H1 (cell line): ENCODE measurements around the gene ALG11. TPM values are rescaled to one million over a fixed set of nuclear protein-coding genes. Genes with fewer than 3 reads are reported as not detected.

Experiments used
- CTCF ChIA-PET: fragments of 300-600 bp; sonication (Branson Sonifier 250); formaldehyde crosslinking; loops from one replicate; lab custom pipeline; 2021; ENCODE audit not compliant: partially characterized antibody; lab: Charles Lee
- POLR2A ChIA-PET: fragments of 300-600 bp; sonication (Branson Sonifier 250); formaldehyde crosslinking; loops from one replicate; lab custom pipeline; 2021; ENCODE audit warnings: inconsistent platforms; ENCODE audit not compliant: partially characterized antibody; lab: Charles Lee
- DNase-seq, 2 experiments: peaks; one replicate each; pipeline versions ENCODE4 v3.0.0 to v3.0.0-alpha.2; 2010 to 2022; ENCODE audit warnings: low spot score in 2 of 2, low read depth in 1 of 2, mixed read lengths in 1 of 2
- FAIRE-seq: peaks from 2 replicates; lab custom pipeline; 2011; peaks lifted over from hg19 to GRCh38; lab: Jason Lieb, UNC
- H2AFZ ChIP-seq: 2 replicates; pipeline ENCODE4 v1.8.1; 2012; ENCODE audit warnings: low read length, inconsistent platforms
- H2AK5ac ChIP-seq: 2 replicates; pipeline ENCODE4 v1.6.1; 2013; ENCODE audit warnings: low read depth, low read length
- H2BK120ac ChIP-seq: replicated peaks from 2 replicates; pipeline ENCODE3; 2013; ENCODE audit warnings: low read depth, low read length, inconsistent platforms
- H2BK12ac ChIP-seq: 2 replicates; pipeline ENCODE4 v1.6.1; 2013; ENCODE audit warnings: low read depth, low read length
- H2BK15ac ChIP-seq: 2 replicates; pipeline ENCODE4 v1.6.1; 2013; ENCODE audit warnings: low read length
- H2BK20ac ChIP-seq: 2 replicates; pipeline ENCODE4 v1.6.1; 2013; ENCODE audit warnings: low read length
- H2BK5ac ChIP-seq: 2 replicates; pipeline ENCODE4 v1.6.1; 2013; ENCODE audit warnings: low read depth, low read length
- H3K14ac ChIP-seq: 2 replicates; pipeline ENCODE4 v1.6.1; 2013; ENCODE audit warnings: inconsistent platforms; ENCODE audit not compliant: insufficient read length
- H3K18ac ChIP-seq: 2 replicates; pipeline ENCODE4 v1.6.1; 2013; ENCODE audit warnings: low read length; ENCODE audit errors: extremely low read depth
- H3K23ac ChIP-seq: 2 replicates; pipeline ENCODE4 v1.6.1; 2013; ENCODE audit warnings: inconsistent platforms; ENCODE audit not compliant: insufficient read length
- H3K23me2 ChIP-seq: 2 replicates; pipeline ENCODE4 v1.6.1; 2013; ENCODE audit warnings: low read depth, low read length
- H3K27ac ChIP-seq: 2 replicates; pipeline ENCODE4 v1.6.1; 2011; ENCODE audit warnings: low read depth, low read length, inconsistent platforms
- H3K27me3 ChIP-seq, 4 experiments: replicated peaks in 1 of 4; 1 replicate in 1 of 4; 2 replicates in 3 of 4; pipeline versions ENCODE4 v1.6.1 to v1.8.1; 2011 to 2013; ENCODE audit warnings: low read length in 3 of 4, mild to moderate bottlenecking in 3 of 4, inconsistent platforms in 2 of 4, mixed read lengths in 2 of 4, moderate library complexity in 1 of 4; ENCODE audit not compliant: control insufficient read depth in 3 of 4, insufficient read depth in 3 of 4; ENCODE audit errors: extremely low read depth in 1 of 4
- H3K36me3 ChIP-seq, 4 experiments: 2 replicates each; pipeline versions ENCODE4 v1.6.1 to v1.8.1; 2011 to 2013; ENCODE audit warnings: mild to moderate bottlenecking in 4 of 4, low read length in 3 of 4, moderate library complexity in 2 of 4, control low read depth in 1 of 4, inconsistent platforms in 1 of 4; ENCODE audit not compliant: insufficient read depth in 4 of 4, control insufficient read depth in 2 of 4
- H3K4ac ChIP-seq: replicated peaks from 2 replicates; pipeline ENCODE3; 2013; ENCODE audit warnings: low read length, low read depth, mixed read lengths, inconsistent platforms; ENCODE audit not compliant: insufficient read length
- H3K4me1 ChIP-seq, 4 experiments: replicated peaks in 1 of 4; 1 replicate in 1 of 4; 2 replicates in 3 of 4; pipeline versions ENCODE4 v1.6.1 to v1.8.1; 2011 to 2013; ENCODE audit warnings: low read length in 3 of 4, inconsistent platforms in 2 of 4, mixed read lengths in 1 of 4; ENCODE audit not compliant: insufficient read depth in 4 of 4, control insufficient read depth in 3 of 4
- H3K4me2 ChIP-seq, 2 experiments: 2 replicates each; pipeline versions ENCODE4 v1.6.1 to v1.8.1; 2011 to 2013; ENCODE audit warnings: low read depth in 2 of 2, low read length in 2 of 2, control low read depth in 1 of 2, inconsistent platforms in 1 of 2, mild to moderate bottlenecking in 1 of 2; ENCODE audit not compliant: insufficient read depth in 1 of 2
- H3K4me3 ChIP-seq, 4 experiments: fragments of 200-600, 300-600 bp in 1 of 4; sonication (generic), shearing (Covaris generic), sonication (Bioruptor Twin) in 1 of 4; 2 replicates each; pipeline versions ENCODE4 v1.5.1 to v1.8.1; 2011 to 2016; ENCODE audit warnings: low read length in 4 of 4, low read depth in 3 of 4, control low read depth in 2 of 4, inconsistent platforms in 2 of 4, mild to moderate bottlenecking in 2 of 4, mixed read lengths in 1 of 4, moderate library complexity in 1 of 4; ENCODE audit not compliant: insufficient read depth in 2 of 4; ENCODE audit errors: extremely low read depth in 1 of 4
- H3K56ac ChIP-seq: replicated peaks from 2 replicates; pipeline ENCODE3; 2013; ENCODE audit warnings: low read depth, mild to moderate bottlenecking, mixed read lengths, low read length, inconsistent platforms; ENCODE audit not compliant: insufficient read length
- H3K79me1 ChIP-seq: 2 replicates; pipeline ENCODE4 v1.6.1; 2013; ENCODE audit warnings: low read depth, low read length, control low read depth
- H3K79me2 ChIP-seq, 2 experiments: 2 replicates each; pipeline versions ENCODE4 v1.6.1 to v1.8.1; 2012 to 2013; ENCODE audit warnings: low read length in 2 of 2, mild to moderate bottlenecking in 2 of 2, inconsistent platforms in 1 of 2; ENCODE audit not compliant: insufficient read depth in 2 of 2, control insufficient read depth in 1 of 2
- H3K9ac ChIP-seq, 4 experiments: replicated peaks in 1 of 4; 1 replicate in 1 of 4; 2 replicates in 3 of 4; pipeline versions ENCODE4 v1.6.1 to v1.8.1; 2011 to 2013; ENCODE audit warnings: low read depth in 3 of 4, low read length in 3 of 4, control low read depth in 2 of 4, mild to moderate bottlenecking in 2 of 4, moderate library complexity in 2 of 4, inconsistent platforms in 1 of 4; ENCODE audit errors: extremely low read depth in 1 of 4
- H3K9me3 ChIP-seq, 2 experiments: 2 replicates each; pipeline versions ENCODE4 v1.6.1 to v1.8.1; 2012 to 2013; ENCODE audit warnings: mild to moderate bottlenecking in 2 of 2, moderate library complexity in 2 of 2, control low read depth in 1 of 2, inconsistent platforms in 1 of 2, low read depth in 1 of 2, low read length in 1 of 2, mixed read lengths in 1 of 2; ENCODE audit not compliant: insufficient read depth in 2 of 2
- H4K20me1 ChIP-seq, 2 experiments: replicated peaks in 1 of 2; 2 replicates each; pipeline versions ENCODE3 to v1.8.1; 2011 to 2013; ENCODE audit warnings: inconsistent platforms in 2 of 2, low read length in 2 of 2, mild to moderate bottlenecking in 1 of 2; ENCODE audit not compliant: insufficient read depth in 2 of 2, control insufficient read depth in 1 of 2
- H4K5ac ChIP-seq: 2 replicates; pipeline ENCODE4 v1.6.1; 2013; ENCODE audit warnings: low read length, low read depth, mixed read lengths, inconsistent platforms; ENCODE audit not compliant: insufficient read length
- H4K8ac ChIP-seq: 2 replicates; pipeline ENCODE4 v1.8.0; 2013; ENCODE audit warnings: mild to moderate bottlenecking, moderate library complexity, low read length, inconsistent platforms; ENCODE audit not compliant: insufficient read depth; ENCODE audit errors: extremely low read depth
- H4K91ac ChIP-seq: replicated peaks from 2 replicates; pipeline ENCODE3; 2013; ENCODE audit warnings: low read length, mixed read lengths, inconsistent platforms; ENCODE audit not compliant: insufficient read length
- BACH1 ChIP-seq: IDR thresholded peaks from 2 replicates; pipeline ENCODE4 v1.6.1; 2012; ENCODE audit warnings: low read length, improper control_type of control experiment
- CEBPB ChIP-seq: IDR thresholded peaks from 2 replicates; pipeline ENCODE4 v1.6.1; 2012; ENCODE audit warnings: low read depth, low read length
- EP300 ChIP-seq, 2 experiments: IDR thresholded peaks; 1 replicate in 1 of 2; 2 replicates in 1 of 2; pipeline ENCODE4 v1.6.1; 2011 to 2012; ENCODE audit warnings: low read depth in 2 of 2, low read length in 2 of 2, mild to moderate bottlenecking in 2 of 2, borderline replicate concordance in 1 of 2, inconsistent platforms in 1 of 2, moderate library complexity in 1 of 2
- EZH2 ChIP-seq: fragments of 200-600 bp; sonication (generic); IDR thresholded peaks from 2 replicates; pipeline ENCODE4 v1.7.1; 2012; ENCODE audit warnings: low read depth, mild to moderate bottlenecking, moderate library complexity, low read length, inconsistent platforms; ENCODE audit not compliant: severe bottlenecking
- JUND ChIP-seq: IDR thresholded peaks from 2 replicates; pipeline ENCODE4 v1.6.1; 2011; ENCODE audit warnings: mild to moderate bottlenecking, improper control_type of control experiment, low read length
- KDM5A ChIP-seq: fragments of 200-600 bp; IDR thresholded peaks from 2 replicates; pipeline ENCODE4 v1.7.1; 2012; ENCODE audit warnings: mild to moderate bottlenecking, low read length, inconsistent platforms, mixed read lengths
- POLR2A ChIP-seq, 2 experiments: IDR thresholded peaks; 1 replicate in 1 of 2; 2 replicates in 1 of 2; pipeline ENCODE4 v1.6.1; 2011; ENCODE audit warnings: low read depth in 2 of 2, low read length in 2 of 2, mild to moderate bottlenecking in 2 of 2; ENCODE audit errors: control extremely low read depth in 1 of 2
- SIRT6 ChIP-seq: IDR thresholded peaks from one replicate; pipeline ENCODE4 v1.7.1; 2012; ENCODE audit warnings: low read length, inconsistent platforms
- TCF12 ChIP-seq: IDR thresholded peaks from 2 replicates; pipeline ENCODE4 v1.6.1; 2011; ENCODE audit warnings: low read depth, mild to moderate bottlenecking, low read length
- TEAD4 ChIP-seq: IDR thresholded peaks from 2 replicates; pipeline ENCODE4 v1.6.1; 2012; ENCODE audit warnings: low read depth, low read length, inconsistent platforms, mixed read lengths
- WGBS, 2 experiments: shearing (Covaris generic) in 1 of 2; methylation state at CpG; one replicate each; pipeline versions ENCODE4 v1.1.6 to v1.1.7; 2013 to 2015; ENCODE audit warnings: low lambda C conversion rate in 2 of 2, mixed read lengths in 2 of 2, inconsistent platforms in 1 of 2, low coverage in 1 of 2, missing lambda C conversion rate in 1 of 2; ENCODE audit not compliant: insufficient replicate concordance in 2 of 2, insufficient coverage in 1 of 2, insufficient read length in 1 of 2; ENCODE audit errors: extremely low coverage in 1 of 2, missing lambda C conversion rate in 1 of 2; 5-methylcytosine and 5-hydroxymethylcytosine counted together
- polyA plus RNA-seq, 7 experiments: library from polyadenylated mRNA; depleted of rRNA in 3 of 7; stranded (reverse) in 5 of 7; unstranded in 2 of 7; fragments of >200 nt in 5 of 7; fragments of 200-250 nt in 2 of 7; gene quantifications; 1 replicate in 5 of 7; 2 replicates in 1 of 7; 4 replicates in 1 of 7; pipeline versions ENCODE4 v1.2.1 to v1.2.3, GENCODE V29; 2011 to 2013; ENCODE audit warnings: missing spikeins in 2 of 7, mixed read lengths in 2 of 7
- total RNA-seq: library from RNA; stranded (reverse); fragmentation: NEBNext Ultra II Directional; extraction: Animal tissue kit (Norgen Biotek cat#: 25700); gene quantifications from 2 replicates; pipeline ENCODE4 v1.2.1, GENCODE V29; 2021
- TF ChIP-seq, protein P1 (sequence below): IDR thresholded peaks from 2 replicates; pipeline ENCODE4 v1.6.1; 2012; ENCODE audit warnings: low read length, inconsistent platforms

ALG11 gene
- total and polyA plus RNA-seq, 2 of the 8 experiments (the other 6 are each of a cell fraction or from before 2014, with no cell fraction given): 5.2 to 39.9 TPM

DNA sequence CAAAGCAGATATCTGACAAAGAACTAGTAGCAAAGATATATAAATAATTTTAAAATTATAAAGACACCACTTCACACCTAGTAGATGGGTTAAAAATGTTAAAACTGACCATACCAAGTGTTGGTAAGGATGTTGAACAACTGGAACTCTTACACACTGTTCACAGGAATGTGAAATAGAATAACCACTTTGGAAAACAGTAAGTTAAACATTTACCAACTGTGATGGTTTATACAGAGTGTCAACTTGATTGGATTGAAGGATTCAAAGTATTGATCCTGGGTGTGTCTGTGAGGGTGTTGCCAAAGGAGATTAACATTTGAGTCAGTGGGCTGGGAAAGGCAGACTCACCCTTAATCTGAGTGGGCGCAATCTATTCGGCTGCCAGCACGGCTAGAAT, 31.5 kb downstream of the ALG11 start:
- Histone ChIP-seq H3K4me1 (no peaks in the 10 kb centered on the region), H3K27ac (no peak overlapping the region), H3K79me2 (no peaks in the 10 kb centered on the region), H4K91ac (no peak overlapping the region), H3K56ac (no peak overlapping the region), H3K23ac (no peak overlapping the region), H2AFZ (no peak overlapping the region), H3K4ac (no peak overlapping the region), H3K36me3 (no peaks in the 10 kb centered on the region), H3K4me2 (no peak overlapping the region), H3K79me1 (no peaks in the 10 kb centered on the region), H4K5ac (no peak overlapping the region), H3K23me2 (no peaks in the 10 kb centered on the region), H3K27me3 (no peaks in the 10 kb centered on the region), H2BK20ac (no peak overlapping the region), H2AK5ac (no peak overlapping the region), H3K14ac (no peak overlapping the region), H4K20me1 (no peaks in the 10 kb centered on the region), H3K9me3 (no peaks in the 10 kb centered on the region), H3K18ac (no peak overlapping the region), H2BK15ac (no peak overlapping the region), H2BK5ac (no peak overlapping the region), H3K9ac (no peak overlapping the region), H2BK12ac (no peak overlapping the region), H2BK120ac (no peak overlapping the region), H3K4me3 (no peak overlapping the region), H4K8ac (no peak overlapping the region)
- no peak for DNase-seq
- ChIA-PET POLR2A (no interaction called here), CTCF (no interaction called here)
- 81% methylated on average over 3 of the region's 3 CpGs; no CpG with 5 or more reads in 1 of the 2 experiments for WGBS, 2 experiments
- FAIRE-seq: no peak
- TF ChIP-seq JUND: no peak
- no peak for TF ChIP-seq TEAD4
- no peak for TF ChIP-seq EP300 (IDR thresholded peaks at IDR 0.05; ENCODE audit: borderline replicate concordance in 1 of 2, low read depth in 2 of 2, low read length in 2 of 2)
- no peak for TF ChIP-seq SIRT6
- TF ChIP-seq, protein P1, sequence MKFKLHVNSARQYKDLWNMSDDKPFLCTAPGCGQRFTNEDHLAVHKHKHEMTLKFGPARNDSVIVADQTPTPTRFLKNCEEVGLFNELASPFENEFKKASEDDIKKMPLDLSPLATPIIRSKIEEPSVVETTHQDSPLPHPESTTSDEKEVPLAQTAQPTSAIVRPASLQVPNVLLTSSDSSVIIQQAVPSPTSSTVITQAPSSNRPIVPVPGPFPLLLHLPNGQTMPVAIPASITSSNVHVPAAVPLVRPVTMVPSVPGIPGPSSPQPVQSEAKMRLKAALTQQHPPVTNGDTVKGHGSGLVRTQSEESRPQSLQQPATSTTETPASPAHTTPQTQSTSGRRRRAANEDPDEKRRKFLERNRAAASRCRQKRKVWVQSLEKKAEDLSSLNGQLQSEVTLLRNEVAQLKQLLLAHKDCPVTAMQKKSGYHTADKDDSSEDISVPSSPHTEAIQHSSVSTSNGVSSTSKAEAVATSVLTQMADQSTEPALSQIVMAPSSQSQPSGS: no peak
- no peak for TF ChIP-seq CEBPB
- no peak for TF ChIP-seq TCF12
- no peak for TF ChIP-seq POLR2A (IDR thresholded peaks at IDR 0.05; ENCODE audit: control extremely low read depth in 1 of 2, low read depth in 2 of 2, low read length in 2 of 2)
- TF ChIP-seq KDM5A: no peak
- TF ChIP-seq BACH1: no peak
- TF ChIP-seq EZH2: no peak
